GM12872 (cell line): ENCODE data around the gene RASGRP1.

Source experiments
- TF ChIP-seq, protein P1 (sequence below): IDR thresholded peaks from 3 replicates; pipeline ENCODE4 v1.5.1; 2011; ENCODE audit warnings: low read depth, mild to moderate bottlenecking, low read length, moderate library complexity; ENCODE audit not compliant: insufficient read depth

Gene RASGRP1

DNA sequence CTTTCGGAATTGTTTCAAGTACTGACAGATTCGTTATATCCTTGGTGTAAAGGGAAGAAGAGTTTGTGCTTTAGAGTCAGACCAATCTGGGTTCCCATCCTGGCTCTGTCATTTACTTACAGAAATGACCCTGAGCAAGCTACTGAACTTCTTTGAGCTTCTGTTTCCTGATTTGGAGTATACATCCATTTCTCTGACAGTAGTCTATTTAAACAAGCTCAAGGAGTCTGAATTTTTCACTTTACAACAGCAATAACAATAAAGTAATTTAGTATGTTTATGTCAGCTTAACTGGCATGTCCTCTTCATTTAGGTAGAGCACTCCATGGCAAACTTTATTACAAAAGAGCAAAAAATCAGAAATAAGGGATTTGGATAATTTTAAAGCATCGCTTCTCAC is 82.9 kb downstream of the RASGRP1 start:
- TF ChIP-seq, protein P1, sequence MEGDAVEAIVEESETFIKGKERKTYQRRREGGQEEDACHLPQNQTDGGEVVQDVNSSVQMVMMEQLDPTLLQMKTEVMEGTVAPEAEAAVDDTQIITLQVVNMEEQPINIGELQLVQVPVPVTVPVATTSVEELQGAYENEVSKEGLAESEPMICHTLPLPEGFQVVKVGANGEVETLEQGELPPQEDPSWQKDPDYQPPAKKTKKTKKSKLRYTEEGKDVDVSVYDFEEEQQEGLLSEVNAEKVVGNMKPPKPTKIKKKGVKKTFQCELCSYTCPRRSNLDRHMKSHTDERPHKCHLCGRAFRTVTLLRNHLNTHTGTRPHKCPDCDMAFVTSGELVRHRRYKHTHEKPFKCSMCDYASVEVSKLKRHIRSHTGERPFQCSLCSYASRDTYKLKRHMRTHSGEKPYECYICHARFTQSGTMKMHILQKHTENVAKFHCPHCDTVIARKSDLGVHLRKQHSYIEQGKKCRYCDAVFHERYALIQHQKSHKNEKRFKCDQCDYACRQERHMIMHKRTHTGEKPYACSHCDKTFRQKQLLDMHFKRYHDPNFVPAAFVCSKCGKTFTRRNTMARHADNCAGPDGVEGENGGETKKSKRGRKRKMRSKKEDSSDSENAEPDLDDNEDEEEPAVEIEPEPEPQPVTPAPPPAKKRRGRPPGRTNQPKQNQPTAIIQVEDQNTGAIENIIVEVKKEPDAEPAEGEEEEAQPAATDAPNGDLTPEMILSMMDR: no peak

DNA sequence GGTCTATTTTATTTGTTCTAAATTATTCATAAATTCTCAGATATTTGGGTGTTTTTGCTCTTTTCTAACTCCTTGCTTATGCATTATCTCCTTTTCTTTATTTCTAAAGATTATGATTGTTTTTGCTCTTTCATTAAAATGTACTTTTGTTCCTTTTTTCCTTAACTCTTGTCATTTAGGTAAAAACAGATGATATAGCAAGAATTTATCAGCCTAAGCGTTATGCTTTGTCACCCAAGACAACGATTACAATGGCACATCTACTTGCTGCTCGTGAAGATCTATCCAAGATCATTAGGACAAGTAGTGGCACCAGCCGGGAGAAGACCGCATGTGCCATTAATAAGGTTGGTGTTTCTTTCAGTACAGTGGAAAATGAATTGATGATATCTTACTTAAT is 83.5 kb downstream of the RASGRP1 start:
- TF ChIP-seq, protein P1: no peak

DNA sequence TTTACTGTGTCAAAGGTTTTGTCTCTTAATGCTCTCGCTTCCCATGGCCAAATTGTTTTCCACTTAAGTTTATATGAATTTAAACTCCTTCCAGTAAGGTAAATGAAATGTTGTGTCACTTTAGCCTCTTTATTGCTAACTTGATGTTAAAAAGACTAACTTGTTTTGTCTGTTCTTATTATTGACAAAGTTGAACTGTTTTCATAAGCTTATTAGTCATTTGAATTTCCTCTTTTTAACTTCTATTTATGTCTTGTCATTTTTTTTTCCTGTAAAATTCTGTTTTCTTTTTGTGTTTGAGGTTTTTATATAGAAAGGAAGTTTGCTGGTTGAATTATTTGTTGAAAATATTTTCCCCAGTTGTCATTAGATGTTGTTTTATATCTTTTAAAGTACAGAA is 84.9 kb downstream of the RASGRP1 start:
- TF ChIP-seq, protein P1: no peak

DNA sequence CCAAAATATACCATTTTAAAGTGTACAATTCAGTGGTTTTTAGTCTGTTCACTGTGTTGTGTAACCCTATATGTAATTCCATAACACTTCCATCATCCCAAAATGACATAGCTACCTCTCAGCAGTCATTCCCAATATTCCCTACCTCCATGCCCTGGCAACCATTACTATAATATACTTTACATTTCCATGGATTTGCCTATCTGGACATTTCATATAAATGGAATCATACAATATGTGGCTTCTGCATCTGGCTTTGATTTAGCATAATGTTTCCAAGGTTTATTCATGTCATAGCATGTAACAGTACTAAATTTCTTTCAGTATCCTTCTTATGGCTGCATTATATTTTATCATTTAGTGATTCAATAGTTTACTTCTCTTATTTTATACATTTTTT is 85.3 kb downstream of the RASGRP1 start:
- TF ChIP-seq, protein P1: no peak

DNA sequence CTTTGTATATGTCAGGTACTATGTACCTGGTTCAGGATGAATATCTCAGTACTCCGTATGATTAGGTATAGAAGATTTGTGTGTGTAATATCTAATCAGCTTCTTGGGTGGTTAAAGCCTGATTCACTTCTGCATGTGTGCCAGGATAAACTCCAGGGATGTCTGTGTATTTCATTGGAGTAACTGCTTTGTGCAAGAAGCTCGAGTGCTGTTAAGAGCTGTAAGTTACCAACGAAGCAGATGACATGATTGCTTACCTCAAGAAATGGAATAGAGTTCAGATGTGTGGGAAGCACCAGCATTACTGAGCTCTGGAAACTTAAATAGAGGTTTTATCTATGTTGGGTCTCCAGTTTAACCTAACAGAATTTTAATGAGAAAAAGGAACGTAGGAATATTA is 87.0 kb downstream of the RASGRP1 start:
- TF ChIP-seq, protein P1: no peak

DNA sequence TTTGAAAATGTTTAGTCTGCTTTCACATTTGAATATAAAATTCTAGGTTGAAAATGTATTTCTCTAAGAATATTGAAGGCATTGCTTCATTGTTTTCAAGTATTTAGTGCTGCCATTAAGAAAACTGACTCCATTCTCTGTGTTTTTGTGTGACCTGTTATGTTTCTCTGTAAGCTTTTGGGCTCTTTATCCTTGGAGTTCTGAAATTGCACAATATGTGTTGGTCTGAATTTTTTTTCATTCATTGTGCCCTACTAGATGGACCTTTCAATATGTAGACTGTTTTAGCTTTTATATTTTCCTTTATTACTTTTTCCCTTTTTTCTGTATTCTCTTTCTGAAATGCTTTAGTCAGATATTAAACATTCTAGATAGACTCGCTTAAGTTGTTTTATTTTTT is 88.5 kb downstream of the RASGRP1 start:
- TF ChIP-seq, protein P1: no peak

DNA sequence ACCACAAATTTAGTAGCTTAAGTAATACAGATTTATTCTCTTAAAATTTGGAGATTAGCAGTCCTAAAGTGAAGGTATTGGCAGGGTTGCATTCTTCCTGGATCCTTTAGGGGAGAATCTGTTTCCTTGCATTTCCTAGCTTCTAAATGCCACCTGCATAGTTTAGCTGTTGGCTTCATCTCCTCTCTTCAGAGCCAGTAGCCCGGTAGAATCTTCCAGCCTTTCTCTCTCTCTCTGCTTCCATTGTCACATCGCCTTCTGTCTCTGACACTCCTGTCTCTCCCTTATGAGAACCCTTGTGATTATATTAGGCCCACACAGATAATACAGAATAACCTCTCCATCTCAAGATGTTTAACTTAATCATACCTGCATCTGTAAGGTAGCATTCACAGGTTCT is 89.3 kb downstream of the RASGRP1 start:
- TF ChIP-seq, protein P1: no peak
